Tibial nerve (tissue), 4 donors: ENCODE data around the gene NRXN3. TPM values are rescaled to one million over a fixed set of nuclear protein-coding genes. Genes with fewer than 3 reads are reported as not detected.

ENCODE experiments used
- DNase-seq, 2 donors: peaks; one replicate each; pipeline ENCODE4 v3.0.0-alpha.2; 2019; ENCODE audit warnings: low spot score in 2 of 2
- H3K27ac ChIP-seq, 4 donors: fragments of 200-600 bp; sonication (generic) in 3 of 4; one replicate each; pipeline ENCODE4 v1.5.1; 2017 to 2019; ENCODE audit warnings: mild to moderate bottlenecking in 1 of 4
- H3K27me3 ChIP-seq, 2 donors: fragments of 200-600 bp; sonication (generic) in 1 of 2; one replicate each; pipeline versions ENCODE4 v1.5.1 to v1.6.0; 2017 to 2019
- H3K36me3 ChIP-seq, 3 donors: fragments of 200-600 bp; sonication (generic); one replicate each; pipeline ENCODE4 v1.5.1; 2018 to 2019
- H3K4me1 ChIP-seq, 4 donors: fragments of 200-600 bp; sonication (generic) in 3 of 4; one replicate each; pipeline ENCODE4 v1.5.1; 2017 to 2019
- H3K4me3 ChIP-seq, 4 donors: fragments of 200-600 bp; sonication (generic) in 3 of 4; one replicate each; pipeline ENCODE4 v1.5.1; 2017 to 2019; ENCODE audit warnings: mild to moderate bottlenecking in 1 of 4, moderate library complexity in 1 of 4
- H3K9me3 ChIP-seq, 4 donors: fragments of 200-600 bp; sonication (generic) in 3 of 4; one replicate each; pipeline ENCODE4 v1.5.1; 2017 to 2019
- EP300 ChIP-seq, 2 donors: sonication (generic); formaldehyde crosslinking; IDR thresholded peaks; one replicate each; pipeline ENCODE4 v1.6.1; 2017; ENCODE audit warnings: antibody characterized with exemption in 2 of 2, mild to moderate bottlenecking in 1 of 2
- POLR2A ChIP-seq, 2 donors: fragments of 450-650 bp; IDR thresholded peaks; one replicate each; pipeline ENCODE4 v1.6.1; 2017; ENCODE audit warnings: antibody characterized with exemption in 2 of 2, mild to moderate bottlenecking in 2 of 2, moderate library complexity in 2 of 2
- WGBS, 2 donors: methylation state at CpG; one replicate each; pipeline ENCODE4 v1.1.5; 2018; 5-methylcytosine and 5-hydroxymethylcytosine counted together
- total RNA-seq, 4 donors: library from RNA; depleted of rRNA; stranded (reverse); fragments of >200 nt; gene quantifications; one replicate each; pipeline ENCODE4 v1.1.0, GENCODE V29; 2016
- TF ChIP-seq, protein P1 (sequence below), 5 experiments: fragments of 200-600 bp in 3 of 5; fragments of 450-650 bp in 2 of 5; sonication (generic) in 3 of 5; IDR thresholded peaks; one replicate each; pipeline ENCODE4 v1.5.1; 2016 to 2019; ENCODE audit warnings: antibody characterized with exemption in 5 of 5, mild to moderate bottlenecking in 3 of 5, moderate library complexity in 2 of 5

NRXN3 gene
- total RNA-seq, 4 donors from 2014 or later: 16.7 to 52.2 (median 19.7) TPM

DNA sequence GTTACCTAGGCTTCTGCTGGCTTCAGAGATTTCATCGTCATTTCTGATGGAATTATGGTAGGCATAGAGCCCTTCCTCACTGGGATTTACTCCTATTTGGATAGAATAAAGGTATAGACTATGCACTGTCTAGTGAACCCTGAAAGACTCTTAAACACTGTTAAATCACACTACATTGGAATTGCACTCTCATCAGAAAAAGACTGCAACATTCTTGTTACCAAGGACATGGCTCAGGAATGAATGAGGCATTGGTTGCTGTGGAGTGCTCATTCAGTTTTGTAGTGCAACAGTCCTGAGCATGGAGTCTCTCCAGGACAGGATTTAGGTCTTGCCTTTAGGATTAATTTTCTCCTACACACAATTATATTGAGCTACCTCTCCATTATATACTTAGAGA is 483.0 kb downstream of the NRXN3 start:
- Histone ChIP-seq H3K4me3 (no peak overlapping the region), H3K4me1 (no peaks in the 10 kb centered on the region), H3K36me3 (no peaks in the 10 kb centered on the region), H3K27me3 (no peaks in the 10 kb centered on the region), H3K27ac (no peak overlapping the region), H3K9me3 (no peaks in the 10 kb centered on the region)
- 42 to 46% methylated on average over 1 of the region's 1 CpG for WGBS, 2 donors
- DNase-seq: no peak
- TF ChIP-seq, protein P1, sequence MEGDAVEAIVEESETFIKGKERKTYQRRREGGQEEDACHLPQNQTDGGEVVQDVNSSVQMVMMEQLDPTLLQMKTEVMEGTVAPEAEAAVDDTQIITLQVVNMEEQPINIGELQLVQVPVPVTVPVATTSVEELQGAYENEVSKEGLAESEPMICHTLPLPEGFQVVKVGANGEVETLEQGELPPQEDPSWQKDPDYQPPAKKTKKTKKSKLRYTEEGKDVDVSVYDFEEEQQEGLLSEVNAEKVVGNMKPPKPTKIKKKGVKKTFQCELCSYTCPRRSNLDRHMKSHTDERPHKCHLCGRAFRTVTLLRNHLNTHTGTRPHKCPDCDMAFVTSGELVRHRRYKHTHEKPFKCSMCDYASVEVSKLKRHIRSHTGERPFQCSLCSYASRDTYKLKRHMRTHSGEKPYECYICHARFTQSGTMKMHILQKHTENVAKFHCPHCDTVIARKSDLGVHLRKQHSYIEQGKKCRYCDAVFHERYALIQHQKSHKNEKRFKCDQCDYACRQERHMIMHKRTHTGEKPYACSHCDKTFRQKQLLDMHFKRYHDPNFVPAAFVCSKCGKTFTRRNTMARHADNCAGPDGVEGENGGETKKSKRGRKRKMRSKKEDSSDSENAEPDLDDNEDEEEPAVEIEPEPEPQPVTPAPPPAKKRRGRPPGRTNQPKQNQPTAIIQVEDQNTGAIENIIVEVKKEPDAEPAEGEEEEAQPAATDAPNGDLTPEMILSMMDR (IDR thresholded peaks at IDR 0.05): no peak
- TF ChIP-seq POLR2A (IDR thresholded peaks at IDR 0.05) (no peak), EP300 (IDR thresholded peaks at IDR 0.05) (no peak)

DNA sequence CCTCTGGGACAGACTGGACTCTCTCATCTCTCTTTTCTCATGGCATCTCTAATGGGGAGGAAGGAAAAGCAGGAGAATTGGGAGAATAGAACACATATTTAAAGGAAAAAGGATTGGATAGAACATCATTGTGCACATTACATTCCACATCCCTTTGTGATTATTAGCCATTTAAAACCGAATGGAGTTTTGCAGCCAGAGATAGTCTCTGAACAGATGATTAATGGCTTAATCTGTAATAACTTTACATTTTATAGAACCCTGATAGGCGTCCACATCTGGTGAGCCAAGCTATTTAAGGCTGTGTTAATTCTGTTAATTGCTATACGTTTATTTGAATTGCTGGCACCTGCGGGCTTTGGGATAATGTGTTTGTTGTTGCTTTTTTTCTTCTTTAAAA is 487.3 kb downstream of the NRXN3 start:
- 71 to 72% methylated on average over 4 of the region's 4 CpGs for WGBS, 2 donors
- H3K27ac ChIP-seq: no peak overlapping the region
- no peaks in the 10 kb centered on the region for H3K27me3 ChIP-seq
- no peaks in the 10 kb centered on the region for H3K9me3 ChIP-seq
- no peaks in the 10 kb centered on the region for H3K36me3 ChIP-seq
- H3K4me1 ChIP-seq: no peaks in the 10 kb centered on the region
- no peak for TF ChIP-seq EP300 (IDR thresholded peaks at IDR 0.05)
- TF ChIP-seq POLR2A (IDR thresholded peaks at IDR 0.05): no peak
- TF ChIP-seq, protein P1 (IDR thresholded peaks at IDR 0.05): no peak
- DNase-seq: no peak
- no peak overlapping the region for H3K4me3 ChIP-seq

DNA sequence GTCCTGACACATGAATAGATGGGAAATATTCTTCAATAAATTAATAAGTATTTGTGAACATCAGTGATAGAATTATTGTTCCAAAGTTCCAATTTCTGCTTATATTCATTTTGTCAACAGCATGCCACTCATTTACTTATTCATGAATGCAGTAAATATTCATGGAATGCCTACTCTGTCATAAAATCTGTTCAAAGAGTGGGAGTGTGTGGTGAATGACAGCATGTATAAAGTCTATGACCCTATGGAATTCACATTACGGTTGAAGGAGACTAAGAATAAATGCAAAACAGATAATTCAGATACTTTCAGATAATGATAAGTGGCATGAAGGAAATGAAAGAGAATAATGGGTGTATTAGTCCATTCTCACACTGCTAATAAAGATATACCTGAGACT is 494.7 kb downstream of the NRXN3 start:
- no peaks in the 10 kb centered on the region for H3K27me3 ChIP-seq
- no peaks in the 10 kb centered on the region for H3K4me1 ChIP-seq
- H3K36me3 ChIP-seq: no peaks in the 10 kb centered on the region
- no peak for DNase-seq
- no peaks in the 10 kb centered on the region for H3K9me3 ChIP-seq
- TF ChIP-seq POLR2A (IDR thresholded peaks at IDR 0.05): no peak
- no peak for TF ChIP-seq EP300 (IDR thresholded peaks at IDR 0.05)
- TF ChIP-seq, protein P1 (IDR thresholded peaks at IDR 0.05): no peak
- no peak overlapping the region for H3K27ac ChIP-seq
- H3K4me3 ChIP-seq: no peak overlapping the region
- 37 to 41% methylated on average over 1 of the region's 1 CpG for WGBS, 2 donors

DNA sequence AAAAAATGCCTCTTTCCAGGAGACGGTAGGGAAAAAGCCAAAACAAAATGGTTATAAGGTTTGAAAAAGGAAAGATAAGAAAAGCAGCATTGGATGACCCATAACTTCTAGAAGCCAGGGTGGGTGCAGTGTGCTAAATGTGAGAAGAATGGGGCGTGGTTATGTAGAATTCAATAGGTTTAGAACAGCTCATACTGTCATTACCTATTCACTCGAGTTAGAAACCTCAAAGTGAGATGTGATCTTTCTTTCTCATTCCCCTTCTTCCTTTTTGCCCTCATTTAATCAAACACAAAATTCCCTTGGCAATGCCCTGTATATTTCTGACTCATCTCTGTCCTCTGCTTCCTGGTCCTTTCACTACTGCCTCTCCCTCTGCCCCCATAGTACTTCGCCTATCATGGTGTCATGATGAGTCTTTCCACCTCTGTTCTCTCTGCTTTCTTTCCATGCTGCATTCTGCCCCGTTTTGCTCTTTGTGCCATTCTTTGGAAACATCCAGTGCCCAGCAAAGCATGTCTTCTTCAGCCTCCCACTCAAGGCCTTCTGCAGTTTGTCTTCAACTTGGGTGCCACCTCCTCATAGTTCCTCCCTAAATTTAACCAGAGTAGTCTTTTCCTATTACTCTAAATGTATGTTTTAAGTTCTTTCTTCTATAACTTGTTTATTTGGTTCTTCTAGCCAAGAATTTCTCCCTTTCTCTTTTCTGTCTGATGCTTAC is 496.3 kb downstream of the NRXN3 start:
- Histone ChIP-seq H3K36me3 (no peaks in the 10 kb centered on the region), H3K27ac (no peak overlapping the region), H3K4me3 (no peak overlapping the region), H3K9me3 (no peaks in the 10 kb centered on the region), H3K27me3 (no peaks in the 10 kb centered on the region), H3K4me1 (no peaks in the 10 kb centered on the region)
- TF ChIP-seq EP300 (IDR thresholded peaks at IDR 0.05) (no peak), POLR2A (IDR thresholded peaks at IDR 0.05) (no peak)
- TF ChIP-seq, protein P1 (IDR thresholded peaks at IDR 0.05): no peak
- 71 to 77% methylated on average over 5 of the region's 5 CpGs for WGBS, 2 donors
- DNase-seq: no peak

DNA sequence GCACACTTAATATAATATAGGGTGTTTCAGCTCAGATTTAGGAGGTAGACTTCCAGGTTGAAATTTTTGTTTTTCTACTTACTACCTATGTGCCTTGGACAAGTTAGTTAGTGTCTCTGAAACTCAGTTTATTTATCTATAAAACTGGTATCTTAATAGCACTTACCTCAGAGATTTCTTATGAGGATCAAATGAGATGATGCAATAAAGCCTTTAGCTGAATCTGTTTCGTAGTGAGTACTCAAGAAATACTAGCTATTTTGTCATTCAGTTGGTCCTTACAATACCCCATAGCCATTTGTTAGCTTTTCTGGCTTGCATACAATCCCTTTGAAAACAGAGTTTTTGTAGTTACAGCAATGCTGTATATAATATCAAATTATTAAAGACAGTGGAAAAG is 497.0 kb downstream of the NRXN3 start:
- 36 to 47% methylated on average over 1 of the region's 1 CpG for WGBS, 2 donors
- no peaks in the 10 kb centered on the region for H3K9me3 ChIP-seq

More for the DNA sequence above, 497.0 kb downstream of the NRXN3 start:
- H3K27me3 ChIP-seq: no peaks in the 10 kb centered on the region
- H3K4me3 ChIP-seq: no peak overlapping the region
- no peaks in the 10 kb centered on the region for H3K36me3 ChIP-seq
- no peaks in the 10 kb centered on the region for H3K4me1 ChIP-seq
- TF ChIP-seq, protein P1 (IDR thresholded peaks at IDR 0.05): no peak
- TF ChIP-seq EP300 (IDR thresholded peaks at IDR 0.05): no peak
- TF ChIP-seq POLR2A (IDR thresholded peaks at IDR 0.05): no peak
- H3K27ac ChIP-seq: no peak overlapping the region
- no peak for DNase-seq
